Sigmoid colon (tissue), 4 donors: Measurements from ENCODE around the gene STING1.

Source experiments
- CTCF ChIP-seq, 4 experiments: fragments of 450-650 bp in 3 of 4; fragments of 200-600 bp in 1 of 4; IDR thresholded peaks; one replicate each; pipeline ENCODE4 v1.5.1; 2016 to 2019; ENCODE audit warnings: antibody characterized with exemption in 4 of 4, mild to moderate bottlenecking in 3 of 4, moderate library complexity in 2 of 4
- EP300 ChIP-seq, 4 donors: sonication (generic); formaldehyde crosslinking; IDR thresholded peaks; one replicate each; pipeline ENCODE4 v1.6.1; 2017; ENCODE audit warnings: antibody characterized with exemption in 4 of 4
- POLR2A ChIP-seq, 2 donors: fragments of 450-650 bp; IDR thresholded peaks; one replicate each; pipeline ENCODE4 v1.6.1; 2016; ENCODE audit warnings: antibody characterized with exemption in 2 of 2, mild to moderate bottlenecking in 2 of 2, moderate library complexity in 2 of 2

GRCh38 chr5:139435676-139436075 lies 46.9 kb downstream of the STING1 start:
- TF ChIP-seq POLR2A (IDR thresholded peaks at IDR 0.05) (no peak), EP300 (IDR thresholded peaks at IDR 0.05) (no peak), CTCF (IDR thresholded peaks at IDR 0.05) (no peak)
